Cardiac fibroblast (primary cell): Measurements from ENCODE around the gene MEA1.

ENCODE experiments used
- DNase-seq, 2 donors: peaks; one replicate each; pipeline versions ENCODE4 v3.0.0 to v3.0.0-alpha.2; 2010; ENCODE audit warnings: low read depth in 2 of 2
- H3K4me3 ChIP-seq, 2 donors: replicated peaks in 1 of 2; 1 replicate in 1 of 2; 2 replicates in 1 of 2; pipeline ENCODE4 v1.5.1; 2011; ENCODE audit warnings: low read depth in 2 of 2, low read length in 2 of 2, mild to moderate bottlenecking in 2 of 2, moderate library complexity in 1 of 2
- CTCF ChIP-seq: IDR thresholded peaks from one replicate; pipeline ENCODE4 v1.5.1; 2011; ENCODE audit warnings: low read depth, mild to moderate bottlenecking, low read length, inconsistent platforms

Gene MEA1

GRCh38 chr6:43058531-43058930, 44.8 kb upstream of the MEA1 start:
- no peak for TF ChIP-seq CTCF
- no peak for DNase-seq
- H3K4me3 ChIP-seq, result peak overlapping the region; percentile 91 to 99

- no peak for DNase-seq
- no peak overlapping the region for H3K4me3 ChIP-seq
- TF ChIP-seq CTCF, result no peak
Measured at GRCh38 chr6:43055966-43056365, 42.2 kb upstream of the MEA1 start.

- peak overlapping the region; percentile 85 to 89 for H3K4me3 ChIP-seq
- TF ChIP-seq CTCF, result no peak
- no peak for DNase-seq
Measured at GRCh38 chr6:43054206-43054943, 40.6 kb upstream of the MEA1 start.

- peak; percentile 95 to 97 for DNase-seq
- no peak for TF ChIP-seq CTCF
- peak within 1 kb of the TSS; percentile 85 to 89 for H3K4me3 ChIP-seq
Measured at GRCh38 chr6:43053545-43054205, 39.9 kb upstream of the MEA1 start, which contains the start of gene CUL7. Gene CUL7, minus strand, starts transcription at chr6:43053851. Its CDS starts 1,063 bp downstream, at chr6:43052788.

GRCh38 chr6:43052842-43053544, 39.2 kb upstream of the MEA1 start:
- H3K4me3 ChIP-seq, result peak overlapping the region; percentile 85 to 89
- TF ChIP-seq CTCF, result no peak
- peak; percentile 26 to 40 for DNase-seq

- H3K4me3 ChIP-seq, result peak overlapping the region; percentile 85 to 89
- TF ChIP-seq CTCF, result no peak
Measured at GRCh38 chr6:43052225-43052841, 38.6 kb upstream of the MEA1 start.

More at GRCh38 chr6:43052225-43052841, 38.6 kb upstream of the MEA1 start:
- DNase-seq, result no peak
